PFSK-1 (cell line): ENCODE results near the gene S100B.

Experiments
- FOXP2 ChIP-seq: optimal IDR thresholded peaks from 2 replicates; pipeline ENCODE3; 2011; ENCODE audit warnings: borderline replicate concordance, control low read depth, inconsistent platforms; ENCODE audit not compliant: insufficient read depth; ENCODE audit errors: extremely low read length, extremely low read depth
- POLR2AphosphoS5 ChIP-seq: IDR thresholded peaks from 2 replicates; pipeline ENCODE4 v1.6.1; 2012; ENCODE audit warnings: low read depth, mild to moderate bottlenecking, control low read depth, low read length, moderate library complexity
- TAF1 ChIP-seq: IDR thresholded peaks from 2 replicates; pipeline ENCODE4 v1.6.1; 2012; ENCODE audit warnings: low read length, control low read depth, borderline replicate concordance; ENCODE audit not compliant: insufficient read depth
- TF ChIP-seq, protein P1 (sequence below), 2 experiments: IDR thresholded peaks; 2 replicates each; pipeline versions ENCODE4 v1.6.1 to v1.8.0; 2011 to 2012; ENCODE audit warnings: low read depth in 2 of 2, low read length in 2 of 2, control low read depth in 1 of 2, inconsistent platforms in 1 of 2, mild to moderate bottlenecking in 1 of 2, moderate library complexity in 1 of 2; ENCODE audit not compliant: insufficient read depth in 1 of 2

DNA sequence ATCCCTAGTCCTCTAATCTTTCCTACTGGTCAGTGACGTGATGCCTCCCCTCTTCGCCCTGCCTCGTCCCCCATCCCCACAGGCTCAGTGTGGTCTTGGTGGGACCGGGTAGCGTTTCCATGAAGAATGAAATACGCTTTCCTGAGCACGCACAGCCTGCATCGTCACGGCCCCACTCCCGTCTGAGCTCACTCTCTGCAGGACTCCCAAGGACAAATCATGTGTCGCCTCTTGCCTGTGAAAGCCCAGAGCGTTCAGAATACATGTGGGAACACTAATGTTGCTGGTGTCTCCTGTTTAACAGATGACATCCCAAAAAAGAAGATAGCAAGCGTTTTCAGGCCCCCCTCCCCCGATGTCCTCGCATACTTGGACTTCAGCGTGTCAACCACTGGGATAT, 49.2 kb downstream of the S100B start:
- TF ChIP-seq POLR2AphosphoS5 = no peak
- no peak for TF ChIP-seq TAF1
- no peak for TF ChIP-seq FOXP2
- TF ChIP-seq, protein P1, sequence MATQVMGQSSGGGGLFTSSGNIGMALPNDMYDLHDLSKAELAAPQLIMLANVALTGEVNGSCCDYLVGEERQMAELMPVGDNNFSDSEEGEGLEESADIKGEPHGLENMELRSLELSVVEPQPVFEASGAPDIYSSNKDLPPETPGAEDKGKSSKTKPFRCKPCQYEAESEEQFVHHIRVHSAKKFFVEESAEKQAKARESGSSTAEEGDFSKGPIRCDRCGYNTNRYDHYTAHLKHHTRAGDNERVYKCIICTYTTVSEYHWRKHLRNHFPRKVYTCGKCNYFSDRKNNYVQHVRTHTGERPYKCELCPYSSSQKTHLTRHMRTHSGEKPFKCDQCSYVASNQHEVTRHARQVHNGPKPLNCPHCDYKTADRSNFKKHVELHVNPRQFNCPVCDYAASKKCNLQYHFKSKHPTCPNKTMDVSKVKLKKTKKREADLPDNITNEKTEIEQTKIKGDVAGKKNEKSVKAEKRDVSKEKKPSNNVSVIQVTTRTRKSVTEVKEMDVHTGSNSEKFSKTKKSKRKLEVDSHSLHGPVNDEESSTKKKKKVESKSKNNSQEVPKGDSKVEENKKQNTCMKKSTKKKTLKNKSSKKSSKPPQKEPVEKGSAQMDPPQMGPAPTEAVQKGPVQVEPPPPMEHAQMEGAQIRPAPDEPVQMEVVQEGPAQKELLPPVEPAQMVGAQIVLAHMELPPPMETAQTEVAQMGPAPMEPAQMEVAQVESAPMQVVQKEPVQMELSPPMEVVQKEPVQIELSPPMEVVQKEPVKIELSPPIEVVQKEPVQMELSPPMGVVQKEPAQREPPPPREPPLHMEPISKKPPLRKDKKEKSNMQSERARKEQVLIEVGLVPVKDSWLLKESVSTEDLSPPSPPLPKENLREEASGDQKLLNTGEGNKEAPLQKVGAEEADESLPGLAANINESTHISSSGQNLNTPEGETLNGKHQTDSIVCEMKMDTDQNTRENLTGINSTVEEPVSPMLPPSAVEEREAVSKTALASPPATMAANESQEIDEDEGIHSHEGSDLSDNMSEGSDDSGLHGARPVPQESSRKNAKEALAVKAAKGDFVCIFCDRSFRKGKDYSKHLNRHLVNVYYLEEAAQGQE (IDR thresholded peaks at IDR 0.05; ENCODE audit: insufficient read depth in 1 of 2, low read depth in 2 of 2, low read length in 2 of 2) = no peak
